Endothelial cell of umbilical vein (primary cell): Measurements from ENCODE around the gene TECTA. TPM values are rescaled to one million over a fixed set of nuclear protein-coding genes. Genes with fewer than 3 reads are reported as not detected.

Experiments used
- BruUV-seq: library from RNA; stranded (reverse); fragments of 400-500 nt; replicated peaks from 2 replicates; lab custom pipeline; 2021; lab: Mats Ljungman, UMichigan
- CTCF ChIA-PET: fragments of 300-600, 350-600 bp; sonication (Branson Sonifier 250); formaldehyde crosslinking; loops from one replicate; lab custom pipeline; 2021; ENCODE audit warnings: antibody characterized with exemption, inconsistent platforms; lab: Charles Lee
- POLR2A ChIA-PET: fragments of 300-600, 350-600 bp; sonication (Branson Sonifier 250); formaldehyde crosslinking; loops from one replicate; lab custom pipeline; 2021; ENCODE audit warnings: antibody characterized with exemption, inconsistent platforms; lab: Charles Lee
- DNase-seq: peaks from one replicate; pipeline ENCODE4 v3.0.0-alpha.2; 2011; ENCODE audit warnings: low read depth, low spot score
- FAIRE-seq: peaks from 2 replicates; lab custom pipeline; 2011; peaks lifted over from hg19 to GRCh38; lab: Jason Lieb, UNC
- H2AFZ ChIP-seq: 2 replicates; pipeline ENCODE4 v1.6.0; 2012; ENCODE audit warnings: low read depth, low read length, control low read depth, inconsistent platforms
- H3K27ac ChIP-seq: 2 replicates; pipeline ENCODE4 v1.5.1; 2011; ENCODE audit warnings: low read depth, mild to moderate bottlenecking, control low read depth, low read length, moderate library complexity; ENCODE audit not compliant: insufficient read depth
- H3K27me3 ChIP-seq, 2 experiments: 2 replicates each; pipeline versions ENCODE4 v1.6.0 to v1.6.1; 2011; ENCODE audit warnings: low read length in 2 of 2, mixed read lengths in 1 of 2; ENCODE audit not compliant: control insufficient read depth in 2 of 2, insufficient read depth in 2 of 2
- H3K36me3 ChIP-seq, 2 experiments: 2 replicates in 1 of 2; 3 replicates in 1 of 2; pipeline ENCODE4 v1.5.1; 2011; ENCODE audit warnings: low read length in 2 of 2, mild to moderate bottlenecking in 1 of 2, moderate library complexity in 1 of 2; ENCODE audit not compliant: control insufficient read depth in 2 of 2, insufficient read depth in 2 of 2; ENCODE audit errors: extremely low read depth in 1 of 2
- H3K4me1 ChIP-seq: 3 replicates; pipeline ENCODE4 v1.5.1; 2011; ENCODE audit warnings: mild to moderate bottlenecking, low read length; ENCODE audit not compliant: control insufficient read depth, insufficient read depth; ENCODE audit errors: extremely low read depth
- H3K4me2 ChIP-seq: 2 replicates; pipeline ENCODE4 v1.6.1; 2011; ENCODE audit warnings: low read length, control low read depth, mixed read lengths; ENCODE audit not compliant: insufficient read depth
- H3K4me3 ChIP-seq, 3 experiments: fragments of 200-600 bp in 1 of 3; sonication (generic), shearing (Covaris generic) in 1 of 3; replicated peaks in 1 of 3; 2 replicates each; pipeline ENCODE4 v1.5.1; 2011 to 2016; ENCODE audit warnings: control low read depth in 3 of 3, low read length in 3 of 3, mild to moderate bottlenecking in 2 of 3, inconsistent platforms in 1 of 3, low read depth in 1 of 3, moderate library complexity in 1 of 3; ENCODE audit not compliant: insufficient read depth in 1 of 3
- H3K79me2 ChIP-seq: 2 replicates; pipeline ENCODE4 v1.6.0; 2012; ENCODE audit warnings: low read length, inconsistent platforms; ENCODE audit not compliant: control insufficient read depth, insufficient read depth
- H3K9ac ChIP-seq: replicated peaks from 2 replicates; pipeline ENCODE3; 2011; ENCODE audit warnings: low read length, control low read depth; ENCODE audit not compliant: insufficient read depth; ENCODE audit errors: extremely low read depth
- H3K9me1 ChIP-seq: replicated peaks from 3 replicates; pipeline ENCODE4 v1.6.0; 2011; ENCODE audit warnings: mild to moderate bottlenecking, low read length; ENCODE audit not compliant: control insufficient read depth, insufficient read depth; ENCODE audit errors: extremely low read depth
- H3K9me3 ChIP-seq: replicated peaks from 2 replicates; pipeline ENCODE4 v1.5.1; 2012; ENCODE audit warnings: low read length, inconsistent platforms; ENCODE audit not compliant: control insufficient read depth, insufficient read depth
- H4K20me1 ChIP-seq: replicated peaks from 2 replicates; pipeline ENCODE3; 2011; ENCODE audit warnings: mild to moderate bottlenecking, low read length; ENCODE audit not compliant: control insufficient read depth, insufficient read depth; ENCODE audit errors: extremely low read depth
- EZH2 ChIP-seq: IDR thresholded peaks from 2 replicates; pipeline ENCODE4 v1.6.1; 2012; ENCODE audit warnings: borderline replicate concordance, low read depth, mild to moderate bottlenecking, moderate library complexity, low read length, inconsistent platforms; ENCODE audit not compliant: severe bottlenecking
- FOS ChIP-seq: IDR thresholded peaks from 2 replicates; pipeline ENCODE4 v1.6.1; 2011; ENCODE audit warnings: mild to moderate bottlenecking, low read length, moderate library complexity, borderline replicate concordance; ENCODE audit not compliant: insufficient read depth
- JUN ChIP-seq: IDR thresholded peaks from 2 replicates; pipeline ENCODE4 v1.6.1; 2011; ENCODE audit warnings: borderline replicate concordance, low read depth; ENCODE audit not compliant: insufficient read length, insufficient read depth
- MAX ChIP-seq: IDR thresholded peaks from 2 replicates; pipeline ENCODE4 v1.6.1; 2011; ENCODE audit not compliant: insufficient read depth, insufficient read length
- POLR2A ChIP-seq: IDR thresholded peaks from 2 replicates; pipeline ENCODE4 v1.6.1; 2012; ENCODE audit warnings: low read depth, mild to moderate bottlenecking, control low read depth, low read length
- POLR2AphosphoS5 ChIP-seq: IDR thresholded peaks from 2 replicates; pipeline ENCODE4 v1.6.1; 2012; ENCODE audit warnings: low read depth, mild to moderate bottlenecking, control low read depth, low read length, moderate library complexity; ENCODE audit not compliant: insufficient read depth
- dilution Hi-C: fragments of 300-500 bp; cut with MboI; formaldehyde crosslinking; loops from one replicate; pipeline ENCODE4 v1.15.0; 2019; ENCODE audit warnings: low sequenced_read_pairs; ENCODE audit not compliant: extremely low pct_ligation_motif_present
- intact Hi-C: fragments of 100-400 bp; cut with micrococcal nuclease; formaldehyde crosslinking; loops from one replicate; pipeline ENCODE4 v1.10.0; 2022
- polyA plus RNA-seq, 4 experiments: library from polyadenylated mRNA; depleted of rRNA in 3 of 4; stranded (reverse) in 3 of 4; unstranded in 1 of 4; fragments of >200 nt; gene quantifications; 2 replicates each; pipeline versions ENCODE4 v1.2.1 to v1.2.3, GENCODE V29; 2011 to 2012; ENCODE audit warnings: missing spikeins in 1 of 4
- total RNA-seq: library from RNA; stranded (reverse); gene quantifications from 2 replicates; pipeline ENCODE4 v1.2.3, GENCODE V29; 2021
- TF ChIP-seq, protein P1 (sequence below), 2 donors: IDR thresholded peaks; 1 replicate in 1 of 2; 2 replicates in 1 of 2; pipeline ENCODE4 v1.5.1; 2011; ENCODE audit warnings: low read length in 2 of 2, mild to moderate bottlenecking in 2 of 2, moderate library complexity in 2 of 2, control low read depth in 1 of 2, inconsistent platforms in 1 of 2, low read depth in 1 of 2; ENCODE audit not compliant: insufficient read depth in 1 of 2; ENCODE audit errors: extremely low read depth in 1 of 2

The TECTA gene
- total and polyA plus RNA-seq, 2 donors (not counting 3 experiments of a cell fraction or from before 2014, with no cell fraction given) = 0.44 to 0.69 TPM

DNA sequence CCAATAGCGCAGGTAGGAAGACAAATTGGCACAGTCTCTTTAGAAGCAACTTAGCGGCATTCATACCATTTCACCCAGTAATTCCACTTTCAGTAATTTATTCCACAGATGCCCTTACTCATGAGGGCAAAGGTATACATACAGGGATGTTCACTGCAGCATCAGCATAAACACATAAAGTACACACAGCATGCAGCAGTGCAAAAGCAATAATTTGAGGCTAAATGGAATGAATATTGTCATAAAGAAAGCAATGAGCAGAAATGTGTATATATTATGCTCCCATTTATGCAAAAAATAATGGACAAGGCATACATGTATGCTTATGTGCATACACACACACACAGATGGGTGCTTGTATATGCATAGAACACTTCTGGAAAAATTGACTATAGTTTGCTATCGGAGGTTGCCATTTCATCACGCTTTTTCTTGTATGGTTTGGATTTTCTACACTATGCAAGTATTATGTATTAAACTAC, 50.2 kb downstream of the TECTA start:
- Histone ChIP-seq H3K4me3 (no peak overlapping the region), H2AFZ (no peak overlapping the region), H3K9me1 (no peaks in the 10 kb centered on the region), H3K27me3 (no peaks in the 10 kb centered on the region), H3K36me3 (no peaks in the 10 kb centered on the region), H4K20me1 (no peaks in the 10 kb centered on the region), H3K27ac (no peak overlapping the region), H3K9me3 (no peaks in the 10 kb centered on the region), H3K4me2 (no peak overlapping the region), H3K4me1 (no peaks in the 10 kb centered on the region), H3K79me2 (no peaks in the 10 kb centered on the region), H3K9ac (no peak overlapping the region)
- TF ChIP-seq POLR2A = no peak
- no peak for TF ChIP-seq EZH2
- ChIA-PET CTCF (no interaction called here), POLR2A (no interaction called here)
- DNase-seq (no peak), FAIRE-seq (no peak)
- intact Hi-C loops (no loop called here), dilution Hi-C loops (no loop called here)
- no TSS peak for BruUV-seq

DNA sequence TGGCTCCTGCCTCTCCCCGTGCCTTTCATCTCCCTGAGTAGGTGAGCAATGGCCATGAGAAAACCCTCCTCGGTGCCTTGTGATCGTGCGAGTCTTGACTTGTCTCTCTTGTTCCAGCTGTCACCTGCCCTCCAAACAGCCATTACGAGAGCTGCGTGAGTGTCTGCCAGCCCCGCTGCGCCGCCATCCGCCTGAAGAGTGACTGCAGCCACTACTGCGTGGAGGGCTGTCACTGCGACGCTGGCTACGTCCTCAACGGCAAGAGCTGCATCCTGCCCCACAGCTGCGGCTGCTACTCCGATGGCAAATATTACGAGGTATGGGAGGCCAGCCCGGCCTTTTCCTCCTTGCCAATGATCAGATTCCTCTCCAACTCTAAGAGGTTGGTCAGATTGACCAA, 51.7 kb downstream of the TECTA start:
- TF ChIP-seq JUN = no peak
- TF ChIP-seq EZH2 = no peak
- TF ChIP-seq POLR2AphosphoS5 = no peak
- TF ChIP-seq, protein P1, sequence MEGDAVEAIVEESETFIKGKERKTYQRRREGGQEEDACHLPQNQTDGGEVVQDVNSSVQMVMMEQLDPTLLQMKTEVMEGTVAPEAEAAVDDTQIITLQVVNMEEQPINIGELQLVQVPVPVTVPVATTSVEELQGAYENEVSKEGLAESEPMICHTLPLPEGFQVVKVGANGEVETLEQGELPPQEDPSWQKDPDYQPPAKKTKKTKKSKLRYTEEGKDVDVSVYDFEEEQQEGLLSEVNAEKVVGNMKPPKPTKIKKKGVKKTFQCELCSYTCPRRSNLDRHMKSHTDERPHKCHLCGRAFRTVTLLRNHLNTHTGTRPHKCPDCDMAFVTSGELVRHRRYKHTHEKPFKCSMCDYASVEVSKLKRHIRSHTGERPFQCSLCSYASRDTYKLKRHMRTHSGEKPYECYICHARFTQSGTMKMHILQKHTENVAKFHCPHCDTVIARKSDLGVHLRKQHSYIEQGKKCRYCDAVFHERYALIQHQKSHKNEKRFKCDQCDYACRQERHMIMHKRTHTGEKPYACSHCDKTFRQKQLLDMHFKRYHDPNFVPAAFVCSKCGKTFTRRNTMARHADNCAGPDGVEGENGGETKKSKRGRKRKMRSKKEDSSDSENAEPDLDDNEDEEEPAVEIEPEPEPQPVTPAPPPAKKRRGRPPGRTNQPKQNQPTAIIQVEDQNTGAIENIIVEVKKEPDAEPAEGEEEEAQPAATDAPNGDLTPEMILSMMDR (IDR thresholded peaks at IDR 0.05; ENCODE audit: extremely low read depth in 1 of 2, insufficient read depth in 1 of 2, low read depth in 1 of 2, low read length in 2 of 2) = no peak
- no peak for TF ChIP-seq MAX
- no peak for TF ChIP-seq FOS
- BruUV-seq = no TSS peak
- Histone ChIP-seq H3K9me3 (no peaks in the 10 kb centered on the region), H3K4me2 (no peak overlapping the region), H2AFZ (no peak overlapping the region), H3K4me1 (no peaks in the 10 kb centered on the region), H3K27ac (no peak overlapping the region), H3K4me3 (no peak overlapping the region), H3K36me3 (no peaks in the 10 kb centered on the region), H4K20me1 (no peaks in the 10 kb centered on the region), H3K9ac (no peak overlapping the region), H3K79me2 (no peaks in the 10 kb centered on the region), H3K27me3 (no peaks in the 10 kb centered on the region), H3K9me1 (no peaks in the 10 kb centered on the region)
- dilution Hi-C loops = no loop called here
- CTCF ChIA-PET = no interaction called here
- intact Hi-C loops = no loop called here
- FAIRE-seq = no peak
- POLR2A ChIA-PET = no interaction called here
- no peak for DNase-seq
